Neuronal stem cell (in vitro differentiated cells): ENCODE measurements around the gene ANK2.

Experiments
- DNase-seq: peaks from one replicate; pipeline ENCODE4 v3.0.0-alpha.2; 2013; ENCODE audit warnings: low spot score
- H2AFZ ChIP-seq: one replicate; pipeline ENCODE4 v1.6.1; 2013; ENCODE audit warnings: mild to moderate bottlenecking, low read length, inconsistent platforms
- H2AK5ac ChIP-seq: 2 replicates; pipeline ENCODE4 v1.6.1; 2013; ENCODE audit warnings: low read depth, mild to moderate bottlenecking, inconsistent platforms, low read length, moderate library complexity, mixed read lengths
- H2BK120ac ChIP-seq: 2 replicates; pipeline ENCODE4 v1.6.1; 2013; ENCODE audit warnings: low read depth, mild to moderate bottlenecking, inconsistent platforms, low read length, moderate library complexity, mixed read lengths
- H2BK12ac ChIP-seq: one replicate; pipeline ENCODE4 v1.6.1; 2013; ENCODE audit warnings: low read length, inconsistent platforms
- H2BK15ac ChIP-seq: 2 replicates; pipeline ENCODE4 v1.6.1; 2013; ENCODE audit warnings: mild to moderate bottlenecking, low read length, inconsistent platforms, mixed read lengths
- H2BK5ac ChIP-seq: one replicate; pipeline ENCODE4 v1.6.1; 2013; ENCODE audit warnings: inconsistent platforms, mild to moderate bottlenecking, low read length, moderate library complexity
- H3K14ac ChIP-seq: one replicate; pipeline ENCODE4 v1.6.1; 2013; ENCODE audit warnings: low read length, inconsistent platforms
- H3K18ac ChIP-seq: 2 replicates; pipeline ENCODE4 v1.6.1; 2013; ENCODE audit warnings: low read length, inconsistent platforms
- H3K23ac ChIP-seq: 2 replicates; pipeline ENCODE4 v1.6.1; 2013; ENCODE audit warnings: low read depth, mild to moderate bottlenecking, mixed read lengths, low read length, inconsistent platforms; ENCODE audit not compliant: poor library complexity
- H3K27ac ChIP-seq: replicated peaks from 3 replicates; pipeline ENCODE4 v1.5.1; 2013; ENCODE audit warnings: low read length, inconsistent platforms
- H3K27me3 ChIP-seq, 3 experiments: 2 replicates each; pipeline ENCODE4 v1.6.1; 2013; ENCODE audit warnings: low read length in 3 of 3, mild to moderate bottlenecking in 2 of 3, inconsistent platforms in 1 of 3, low read depth in 1 of 3, mixed read lengths in 1 of 3, moderate library complexity in 1 of 3; ENCODE audit not compliant: control insufficient read depth in 3 of 3, insufficient read depth in 3 of 3
- H3K36me3 ChIP-seq, 2 donors: replicated peaks in 1 of 2; 2 replicates each; pipeline ENCODE4 v1.6.1; 2013; ENCODE audit warnings: low read length in 2 of 2; ENCODE audit not compliant: control insufficient read depth in 2 of 2, insufficient read depth in 2 of 2
- H3K4ac ChIP-seq: 2 replicates; pipeline ENCODE4 v1.6.1; 2013; ENCODE audit warnings: inconsistent platforms, mild to moderate bottlenecking, low read length, moderate library complexity
- H3K4me1 ChIP-seq, 2 donors: 1 replicate in 1 of 2; 2 replicates in 1 of 2; pipeline ENCODE4 v1.6.1; 2013; ENCODE audit warnings: low read length in 2 of 2, low read depth in 1 of 2; ENCODE audit not compliant: control insufficient read depth in 2 of 2, insufficient read depth in 1 of 2
- H3K4me2 ChIP-seq: one replicate; pipeline ENCODE4 v1.6.1; 2013; ENCODE audit warnings: mild to moderate bottlenecking, low read length, inconsistent platforms; ENCODE audit not compliant: insufficient read depth, poor library complexity, severe bottlenecking
- H3K4me3 ChIP-seq, 2 donors: 2 replicates each; pipeline ENCODE4 v1.5.1; 2013; ENCODE audit warnings: low read length in 2 of 2, mild to moderate bottlenecking in 2 of 2, inconsistent platforms in 1 of 2, moderate library complexity in 1 of 2
- H3K79me1 ChIP-seq: one replicate; pipeline ENCODE4 v1.6.1; 2013; ENCODE audit warnings: low read depth, mild to moderate bottlenecking, inconsistent platforms, low read length, moderate library complexity
- H3K9ac ChIP-seq: one replicate; pipeline ENCODE4 v1.6.1; 2013; ENCODE audit warnings: mild to moderate bottlenecking, low read depth, low read length, inconsistent platforms; ENCODE audit not compliant: poor library complexity
- H3K9me3 ChIP-seq, 2 donors: replicated peaks in 1 of 2; 2 replicates each; pipeline versions ENCODE3 to v1.6.1; 2013; ENCODE audit warnings: low read length in 2 of 2, mild to moderate bottlenecking in 2 of 2, inconsistent platforms in 1 of 2, low read depth in 1 of 2, mixed read lengths in 1 of 2, moderate library complexity in 1 of 2; ENCODE audit not compliant: control insufficient read depth in 2 of 2, insufficient read depth in 1 of 2
- H4K8ac ChIP-seq: one replicate; pipeline ENCODE4 v1.6.1; 2013; ENCODE audit warnings: low read depth, mild to moderate bottlenecking, inconsistent platforms, low read length, moderate library complexity
- H4K91ac ChIP-seq: one replicate; pipeline ENCODE4 v1.6.1; 2013; ENCODE audit warnings: low read length, low read depth, mild to moderate bottlenecking, inconsistent platforms; ENCODE audit not compliant: poor library complexity
- WGBS, 2 donors: extraction: QIAGEN DNeasy Blood & Tissue Kit; methylation state at CpG; one replicate each; pipeline ENCODE4 v1.1.7; 2013; ENCODE audit warnings: missing lambda C conversion rate in 2 of 2, mixed read lengths in 1 of 2; ENCODE audit not compliant: insufficient read length in 2 of 2, insufficient replicate concordance in 1 of 2; ENCODE audit errors: extremely low coverage in 2 of 2; 5-methylcytosine and 5-hydroxymethylcytosine counted together

The ANK2 gene

GRCh38 chr4:113222471-113222870 is 173.0 kb downstream of the ANK2 start:
- no peak overlapping the region for H3K18ac ChIP-seq
- DNase-seq = no peak
- no peak overlapping the region for H3K9ac ChIP-seq
- no CpG with 5 or more reads among the region's 2 CpGs for WGBS, 2 donors
- H3K23ac ChIP-seq = no peak overlapping the region
- no peaks in the 10 kb centered on the region for H3K79me1 ChIP-seq
- H3K4ac ChIP-seq = no peak overlapping the region
- no peak overlapping the region for H2BK120ac ChIP-seq
- H4K91ac ChIP-seq = no peak overlapping the region
- no peaks in the 10 kb centered on the region for H3K9me3 ChIP-seq
- no peak overlapping the region for H3K14ac ChIP-seq
- no peak overlapping the region for H2BK12ac ChIP-seq
- no peak overlapping the region for H2AK5ac ChIP-seq
- no peak overlapping the region for H2BK15ac ChIP-seq
- H3K27ac ChIP-seq = no peak overlapping the region
- H3K4me1 ChIP-seq = peaks cover 5 to 14% of the 10 kb centered on the region in 2 donors
- H4K8ac ChIP-seq = no peak overlapping the region
- no peak overlapping the region for H3K4me3 ChIP-seq
- H3K27me3 ChIP-seq = no peaks in the 10 kb centered on the region
- H2AFZ ChIP-seq = no peak overlapping the region
- H2BK5ac ChIP-seq = no peak overlapping the region
- no peaks in the 10 kb centered on the region for H3K36me3 ChIP-seq
- H3K4me2 ChIP-seq = no peak overlapping the region

GRCh38 chr4:113223001-113223400 is 173.5 kb downstream of the ANK2 start:
- Histone ChIP-seq H3K9ac (no peak overlapping the region), H4K8ac (no peak overlapping the region), H2AK5ac (no peak overlapping the region), H3K36me3 (no peaks in the 10 kb centered on the region), H2AFZ (no peak overlapping the region), H3K4ac (no peak overlapping the region), H2BK120ac (no peak overlapping the region), H2BK12ac (no peak overlapping the region), H2BK15ac (no peak overlapping the region), H2BK5ac (no peak overlapping the region), H3K9me3 (no peaks in the 10 kb centered on the region), H3K4me2 (no peak overlapping the region), H4K91ac (no peak overlapping the region), H3K4me1 (peaks cover 5 to 14% of the 10 kb centered on the region in 2 donors), H3K18ac (no peak overlapping the region), H3K14ac (no peak overlapping the region), H3K4me3 (no peak overlapping the region), H3K27me3 (no peaks in the 10 kb centered on the region), H3K23ac (no peak overlapping the region), H3K79me1 (no peaks in the 10 kb centered on the region), H3K27ac (no peak overlapping the region)
- DNase-seq = no peak
- WGBS, 2 donors = no CpG with 5 or more reads among the region's 2 CpGs

GRCh38 chr4:113232194-113232593 is 182.7 kb downstream of the ANK2 start:
- H2BK15ac ChIP-seq = no peak overlapping the region
- H2BK12ac ChIP-seq = no peak overlapping the region
- H3K9ac ChIP-seq = no peak overlapping the region
- H3K9me3 ChIP-seq = peaks cover 0 to 2% of the 10 kb centered on the region in 2 donors
- no peak overlapping the region for H3K23ac ChIP-seq
- H3K79me1 ChIP-seq = no peaks in the 10 kb centered on the region
- no peaks in the 10 kb centered on the region for H3K27me3 ChIP-seq
- no peak overlapping the region for H3K4ac ChIP-seq
- H2AK5ac ChIP-seq = no peak overlapping the region
- no peak overlapping the region for H2AFZ ChIP-seq
- H3K4me2 ChIP-seq = no peak overlapping the region
- no peak for DNase-seq
- WGBS, 2 donors = no CpG with 5 or more reads among the region's 2 CpGs
- H3K4me1 ChIP-seq = peaks cover 0 to 4% of the 10 kb centered on the region in 2 donors
- no peak overlapping the region for H3K18ac ChIP-seq
- H3K4me3 ChIP-seq = no peak overlapping the region
- no peak overlapping the region for H2BK120ac ChIP-seq
- no peak overlapping the region for H4K91ac ChIP-seq
- no peak overlapping the region for H4K8ac ChIP-seq
- no peak overlapping the region for H3K14ac ChIP-seq
- no peak overlapping the region for H3K27ac ChIP-seq
- no peaks in the 10 kb centered on the region for H3K36me3 ChIP-seq
- H2BK5ac ChIP-seq = no peak overlapping the region

DNA sequence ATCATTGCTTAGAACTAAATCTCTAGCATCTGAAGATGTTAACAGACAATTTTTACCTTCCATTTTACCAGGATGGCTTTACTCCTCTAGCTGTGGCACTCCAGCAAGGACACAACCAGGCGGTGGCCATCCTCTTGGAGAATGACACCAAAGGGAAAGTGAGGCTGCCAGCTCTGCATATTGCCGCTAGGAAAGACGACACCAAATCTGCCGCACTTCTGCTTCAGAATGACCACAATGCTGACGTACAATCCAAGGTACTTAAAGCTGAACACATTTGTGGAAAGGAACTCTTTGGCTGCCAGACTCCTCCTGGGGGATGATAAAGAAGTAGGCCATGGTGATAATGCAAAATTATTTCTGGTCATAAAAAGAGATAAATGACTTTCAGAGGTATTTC is 187.5 kb downstream of the ANK2 start:
- Histone ChIP-seq H3K9ac (no peak overlapping the region), H2BK12ac (no peak overlapping the region), H3K18ac (no peak overlapping the region), H3K27me3 (no peaks in the 10 kb centered on the region), H3K9me3 (no peaks in the 10 kb centered on the region), H3K14ac (no peak overlapping the region), H4K8ac (no peak overlapping the region), H3K36me3 (peaks cover 0 to 1% of the 10 kb centered on the region in 2 donors), H3K23ac (no peak overlapping the region), H3K4me1 (no peaks in the 10 kb centered on the region), H3K4me2 (no peak overlapping the region), H2BK15ac (no peak overlapping the region), H2AFZ (no peak overlapping the region), H2BK120ac (no peak overlapping the region), H3K4me3 (no peak overlapping the region), H2BK5ac (no peak overlapping the region), H3K4ac (no peak overlapping the region), H3K79me1 (no peaks in the 10 kb centered on the region), H2AK5ac (no peak overlapping the region), H4K91ac (no peak overlapping the region), H3K27ac (no peak overlapping the region)
- WGBS, 2 donors = no CpG with 5 or more reads among the region's 5 CpGs
- DNase-seq = no peak
